Heart left ventricle (tissue), 16 donors: ENCODE data around the gene CBLL1. TPM values are rescaled to one million over a fixed set of nuclear protein-coding genes. Genes with fewer than 3 reads are reported as not detected.

Source experiments
- ATAC-seq, 4 donors: fragments of 200-7000 bp; cut with Tn5 transposase; one replicate each; pipeline ENCODE4 v1.9.1; 2020 to 2022; ENCODE audit warnings: moderate library complexity in 4 of 4, mild to moderate bottlenecking in 3 of 4, moderate number of reproducible peaks in 1 of 4
- DNase-seq, 5 donors: peaks; one replicate each; pipeline ENCODE4 v3.0.0-alpha.2; 2020
- H3K27ac ChIP-seq, 12 donors: fragments of 200-600 bp; sonication (generic) in 4 of 12; one replicate each; pipeline versions ENCODE4 v1.5.0 to v1.8.0; 2016 to 2022; ENCODE audit warnings: mild to moderate bottlenecking in 2 of 12
- H3K27me3 ChIP-seq, 9 donors: fragments of 200-600 bp; sonication (generic) in 2 of 9; one replicate each; pipeline versions ENCODE4 v1.5.1 to v1.8.0; 2016 to 2022; ENCODE audit warnings: mild to moderate bottlenecking in 3 of 9
- H3K36me3 ChIP-seq, 9 donors: fragments of 200-600 bp; sonication (generic) in 2 of 9; one replicate each; pipeline versions ENCODE4 v1.5.0 to v1.8.0; 2018 to 2022; ENCODE audit warnings: mild to moderate bottlenecking in 2 of 9
- H3K4me1 ChIP-seq, 12 donors: fragments of 200-600 bp; sonication (generic) in 4 of 12; one replicate each; pipeline versions ENCODE4 v1.5.0 to v1.8.0; 2016 to 2022; ENCODE audit warnings: mild to moderate bottlenecking in 3 of 12
- H3K4me3 ChIP-seq, 12 donors: fragments of 200-600 bp; sonication (generic) in 4 of 12; one replicate each; pipeline versions ENCODE4 v1.5.0 to v1.8.0; 2017 to 2022; ENCODE audit warnings: mild to moderate bottlenecking in 9 of 12, moderate library complexity in 4 of 12
- H3K9me3 ChIP-seq, 12 donors: fragments of 200-600 bp; sonication (generic) in 4 of 12; one replicate each; pipeline versions ENCODE4 v1.5.0 to v1.8.0; 2016 to 2022; ENCODE audit warnings: mild to moderate bottlenecking in 1 of 12
- POLR2A ChIP-seq, 2 donors: fragments of 450-650 bp; IDR thresholded peaks; one replicate each; pipeline ENCODE4 v1.6.1; 2017; ENCODE audit warnings: antibody characterized with exemption in 2 of 2, mild to moderate bottlenecking in 2 of 2, moderate library complexity in 2 of 2
- WGBS, 4 donors: extraction: QIAGEN DNeasy Blood & Tissue Kit in 2 of 4; methylation state at CpG; one replicate each; pipeline versions ENCODE4 v1.1.5 to v1.1.7; 2013 to 2018; 5-methylcytosine and 5-hydroxymethylcytosine counted together
- intact Hi-C, 10 donors: fragments of 100-400 bp; cut with DNase I; formaldehyde crosslinking; loops; one replicate each; pipeline versions ENCODE4 v1.11.1 to v1.14.2; 2022
- polyA plus RNA-seq, 2 donors: library from polyadenylated mRNA; stranded (reverse); fragments of 200-250 nt; gene quantifications; one replicate each; pipeline ENCODE4 v1.2.3, GENCODE V29; 2013
- total RNA-seq, 9 donors: library from RNA; depleted of rRNA in 2 of 9; stranded (reverse); fragments of >200 nt in 2 of 9; fragmentation: NEBNext Ultra II Directional in 3 of 9; extraction: Animal tissue kit (Norgen Biotek cat#: 25700) in 3 of 9; gene quantifications; one replicate each; pipeline versions ENCODE4 v1.1.0 to v1.2.4, GENCODE V29; 2016 to 2023
- TF ChIP-seq, protein P1 (sequence below), 12 donors: fragments of 200-600 bp; sonication (generic) in 4 of 12; IDR thresholded peaks; one replicate each; pipeline versions ENCODE4 v1.5.0 to v1.8.0; 2018 to 2022; ENCODE audit warnings: antibody characterized with exemption in 12 of 12, mild to moderate bottlenecking in 5 of 12
- donor health status: ischemic (EF 13 %, LVEDD 7.1; RV severe dilation, severe dysfunction).
- donor health status: healthy with polysubstance abuse.
- donor health status: DM: no; HTN: yes; CAD: no.
- donor health status: DM: no; HTN: no; CAD: no.
- donor health status: ischemic (EF 25% LVEDD 6.9; RV normal size, moderate dysfunction).
- donor health status: ischemic (EF 25% LVEDD 5.7; RV mildly dilated, moderate dysfunction).
- donor health status: healthy.
- donor health status: DM: yes; HTN: yes; CAD: no.
- donor health status: ischemic (EF 35%, LVEDD 5.7; RV mildly dilated, moderate dysfunction).
- donor health status: nonischemic (EF 11% LVEDD 7.7; RV severe dilation, severe dysfunction).
- donor health status: DM: yes; HTN: yes; CAD: no.
- donor health status: PGD.
- donor health status: ischemic (EF 29% LVEDD 5.4; RV normal size, mild dysfunction).
- donor health status: nonischemic (EF 23%, LVEDD 6.1; RV moderate dilation, normal function).

Gene CBLL1
- total and polyA plus RNA-seq, 11 donors = 5.0 to 39.8 (median 23.0) TPM

DNA sequence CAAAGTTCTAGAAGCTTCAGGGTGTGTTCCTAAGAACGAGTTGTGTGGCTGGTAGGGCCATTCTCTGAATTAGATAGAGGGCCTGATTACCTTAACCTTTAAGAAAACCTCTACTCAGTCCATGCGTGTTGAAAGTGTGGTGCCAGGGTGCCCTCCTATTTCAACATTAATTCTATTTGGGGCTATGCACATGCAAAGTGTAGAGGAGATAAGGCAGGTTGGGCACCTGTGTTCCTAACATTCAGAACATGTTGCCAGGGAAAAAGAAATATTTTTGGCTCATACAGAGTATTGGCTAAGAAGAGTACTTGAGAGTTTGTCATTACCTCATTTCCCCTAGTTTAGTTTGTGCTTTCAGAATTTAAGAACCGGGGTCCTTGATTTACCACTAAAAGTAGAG lies 38.4 kb downstream of the CBLL1 start:
- Histone ChIP-seq H3K27ac (peak overlapping the region in 1 of 12 donors; percentile 49), H3K36me3 (no peaks in the 10 kb centered on the region), H3K27me3 (peaks cover 0 to 5% (median 0%) of the 10 kb centered on the region in 9 donors), H3K9me3 (no peaks in the 10 kb centered on the region), H3K4me3 (no peak overlapping the region), H3K4me1 (no peaks in the 10 kb centered on the region)
- ATAC-seq = no peak
- intact Hi-C loops = no loop called here
- TF ChIP-seq POLR2A (IDR thresholded peaks at IDR 0.05) = no peak
- TF ChIP-seq, protein P1, sequence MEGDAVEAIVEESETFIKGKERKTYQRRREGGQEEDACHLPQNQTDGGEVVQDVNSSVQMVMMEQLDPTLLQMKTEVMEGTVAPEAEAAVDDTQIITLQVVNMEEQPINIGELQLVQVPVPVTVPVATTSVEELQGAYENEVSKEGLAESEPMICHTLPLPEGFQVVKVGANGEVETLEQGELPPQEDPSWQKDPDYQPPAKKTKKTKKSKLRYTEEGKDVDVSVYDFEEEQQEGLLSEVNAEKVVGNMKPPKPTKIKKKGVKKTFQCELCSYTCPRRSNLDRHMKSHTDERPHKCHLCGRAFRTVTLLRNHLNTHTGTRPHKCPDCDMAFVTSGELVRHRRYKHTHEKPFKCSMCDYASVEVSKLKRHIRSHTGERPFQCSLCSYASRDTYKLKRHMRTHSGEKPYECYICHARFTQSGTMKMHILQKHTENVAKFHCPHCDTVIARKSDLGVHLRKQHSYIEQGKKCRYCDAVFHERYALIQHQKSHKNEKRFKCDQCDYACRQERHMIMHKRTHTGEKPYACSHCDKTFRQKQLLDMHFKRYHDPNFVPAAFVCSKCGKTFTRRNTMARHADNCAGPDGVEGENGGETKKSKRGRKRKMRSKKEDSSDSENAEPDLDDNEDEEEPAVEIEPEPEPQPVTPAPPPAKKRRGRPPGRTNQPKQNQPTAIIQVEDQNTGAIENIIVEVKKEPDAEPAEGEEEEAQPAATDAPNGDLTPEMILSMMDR (IDR thresholded peaks at IDR 0.05) = no peak
- WGBS, 4 donors = 67 to 83% (median 71%) methylated on average over 3 of the region's 3 CpGs
- DNase-seq = no peak

DNA sequence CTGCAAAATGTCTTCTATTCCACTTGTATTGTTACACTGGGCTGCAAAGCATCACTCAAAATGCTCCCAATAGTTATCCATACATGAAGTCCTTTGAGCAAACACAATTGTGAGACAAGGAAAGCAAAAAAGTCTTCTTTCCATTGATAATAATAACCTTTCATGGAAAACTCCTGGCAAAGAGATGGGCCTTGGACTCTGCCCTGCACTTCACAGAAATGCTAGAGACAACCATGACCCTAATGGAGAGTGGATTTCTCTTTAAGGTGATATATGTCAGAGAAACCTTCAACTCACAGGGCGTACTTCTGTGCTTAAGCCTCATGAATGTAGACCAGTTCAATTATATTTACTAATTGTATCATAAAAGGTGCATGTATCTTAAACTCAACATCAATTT lies 39.7 kb downstream of the CBLL1 start:
- Histone ChIP-seq H3K27ac (peak overlapping the region in 1 of 12 donors; percentile 71), H3K4me3 (no peak overlapping the region), H3K27me3 (peaks cover 0 to 5% (median 0%) of the 10 kb centered on the region in 9 donors), H3K4me1 (no peaks in the 10 kb centered on the region), H3K9me3 (no peaks in the 10 kb centered on the region), H3K36me3 (no peaks in the 10 kb centered on the region)
- ATAC-seq (no peak), DNase-seq (no peak)
- 76 to 94% (median 86%) methylated on average over 1 of the region's 1 CpG for WGBS, 4 donors
- intact Hi-C loops = no loop called here
- TF ChIP-seq, protein P1 (IDR thresholded peaks at IDR 0.05) = no peak
- no peak for TF ChIP-seq POLR2A (IDR thresholded peaks at IDR 0.05)

DNA sequence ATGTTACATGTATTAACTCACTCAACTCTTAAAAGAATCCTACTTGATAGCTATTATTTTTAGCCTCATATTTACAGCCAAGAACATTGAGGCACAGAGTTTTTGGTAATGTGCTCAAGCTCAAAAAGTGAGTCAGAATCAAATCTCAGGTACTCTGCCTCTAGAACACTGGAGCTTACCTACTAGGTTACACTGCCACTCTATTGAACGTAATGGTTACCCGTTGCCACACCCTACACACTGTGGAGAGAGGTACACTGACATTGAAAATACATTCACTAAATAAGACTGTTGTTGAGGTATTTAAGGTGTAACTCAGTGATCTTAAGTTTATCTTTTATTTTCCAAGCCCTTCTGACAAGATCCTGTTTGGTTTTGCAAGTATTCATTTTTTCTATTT lies 41.2 kb downstream of the CBLL1 start:
- no peaks in the 10 kb centered on the region for H3K36me3 ChIP-seq
- no peak for ATAC-seq
- 85 to 92% (median 88%) methylated on average over 2 of the region's 2 CpGs for WGBS, 4 donors
- TF ChIP-seq POLR2A (IDR thresholded peaks at IDR 0.05) = no peak
- TF ChIP-seq, protein P1 (IDR thresholded peaks at IDR 0.05) = no peak
- H3K27ac ChIP-seq = peak overlapping the region in 1 of 12 donors; percentile 71
- H3K9me3 ChIP-seq = no peaks in the 10 kb centered on the region
- peaks cover 0 to 5% (median 0%) of the 10 kb centered on the region in 9 donors for H3K27me3 ChIP-seq
- no peak overlapping the region for H3K4me3 ChIP-seq
- no peak for DNase-seq
- intact Hi-C loops = no loop called here
- H3K4me1 ChIP-seq = no peaks in the 10 kb centered on the region

DNA sequence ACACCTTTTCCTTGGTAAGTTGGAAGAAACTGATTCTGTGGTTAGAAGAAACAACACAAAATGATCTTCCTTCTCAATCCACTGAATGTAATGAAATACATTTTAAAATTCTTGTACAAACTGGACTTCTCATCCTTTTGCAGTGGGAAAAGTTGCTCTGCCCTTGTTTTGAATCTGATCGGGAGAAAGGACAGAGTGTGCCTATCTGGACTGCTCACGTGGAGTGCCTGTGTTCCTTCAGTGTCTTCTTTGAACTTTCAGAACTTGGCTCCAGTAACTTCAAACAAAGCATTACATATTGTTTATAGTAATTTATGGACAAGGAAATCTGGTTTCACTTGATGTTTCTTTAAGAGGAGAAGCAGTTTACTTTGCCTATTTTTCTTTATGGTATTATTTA lies 42.0 kb downstream of the CBLL1 start:
- Histone ChIP-seq H3K27me3 (peaks cover 0 to 9% (median 0%) of the 10 kb centered on the region in 9 donors), H3K4me3 (no peak overlapping the region), H3K36me3 (no peaks in the 10 kb centered on the region), H3K9me3 (no peaks in the 10 kb centered on the region), H3K4me1 (no peaks in the 10 kb centered on the region), H3K27ac (peak overlapping the region in 1 of 12 donors; percentile 71)
- WGBS, 4 donors = 13 to 27% (median 18%) methylated on average over 2 of the region's 2 CpGs
- no peak for DNase-seq
- peak in 1 of 4 donors; percentile 65 for ATAC-seq
- intact Hi-C loops = no loop called here
- no peak for TF ChIP-seq POLR2A (IDR thresholded peaks at IDR 0.05)
- TF ChIP-seq, protein P1 (IDR thresholded peaks at IDR 0.05) = no peak
